Measurements from ENCODE around the gene MEF2B. TPM values are rescaled to one million over a fixed set of nuclear protein-coding genes. Genes with fewer than 3 reads are reported as not detected.

MEF2B gene
- total and polyA plus RNA-seq, 10 of the 15 experiments (the other 5 are each of a cell fraction or from before 2014, with no cell fraction given) = 0.09 to 33.0 (median 8.9) TPM

DNA sequence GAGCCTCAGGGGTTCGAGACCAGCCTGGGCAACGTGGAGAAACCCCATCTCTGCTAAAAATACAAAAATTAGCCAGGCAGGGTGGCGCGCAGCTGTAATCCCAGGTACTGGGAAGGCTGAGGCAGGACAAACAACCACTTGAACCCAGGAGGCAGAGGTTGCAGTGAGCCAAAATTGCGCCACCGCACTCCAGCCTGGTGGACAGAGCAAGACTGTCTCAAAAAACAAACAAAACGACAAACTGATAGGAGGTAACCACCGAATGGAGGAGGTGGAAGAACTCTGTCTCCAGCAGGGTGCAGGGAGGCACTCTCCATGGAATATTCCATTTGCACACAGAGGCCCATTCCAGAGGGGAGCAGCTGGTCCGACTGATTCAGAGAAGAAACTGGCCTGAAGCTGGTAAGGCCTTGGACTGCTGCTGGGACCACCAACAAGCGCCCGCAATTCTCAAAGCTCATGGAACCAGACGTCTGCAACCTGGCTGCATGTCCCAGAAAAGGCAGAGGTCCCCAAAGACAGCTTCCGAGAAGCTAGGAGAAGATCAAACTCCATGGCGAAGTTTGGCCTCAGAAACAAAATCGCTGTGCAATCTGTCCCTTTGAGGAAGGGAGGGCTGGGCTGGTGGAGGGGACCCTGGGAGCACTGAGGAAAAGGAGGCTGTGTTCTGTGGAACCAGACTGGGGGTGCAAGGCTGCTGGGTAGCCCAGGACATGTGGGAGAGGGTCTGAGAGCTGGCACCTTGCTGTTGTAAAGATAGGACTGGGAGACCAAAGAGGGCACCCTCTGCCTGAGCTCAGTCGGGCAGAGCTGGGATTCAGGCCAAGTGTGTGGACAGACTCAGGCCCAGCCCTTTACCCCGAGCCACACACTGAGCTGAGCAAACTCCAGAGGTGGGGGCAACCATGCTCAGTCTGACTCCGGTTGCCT lies 71.1 kb downstream of the MEF2B start:
- H2AFZ ChIP-seq (ENCODE audit: control insufficient read depth, low read depth, low read length) = no peak overlapping the region
- whole genome bisulfite sequencing (ENCODE audit: insufficient coverage, insufficient replicate concordance, low lambda C conversion rate, missing lambda C conversion rate) = 90% methylated on average over 18 of the region's 18 CpGs
- ChIA-PET SMC1A (ENCODE audit: uncharacterized antibody, unreplicated experiment) (no interaction called here), RAD21 (ENCODE audit: unreplicated experiment) (interaction anchor here (0.7 kb wide), 1 partner anchor 33 kb away, joined by 3 read pairs; no protein-coding TSS in a partner anchor), POLR2A (no interaction called here), CTCF (interaction anchor here (1.2 kb wide), 1 partner anchor 17 kb away, joined by 4 read pairs; no protein-coding TSS in a partner anchor)
- H3K4me1 ChIP-seq (ENCODE audit: control insufficient read depth, insufficient read depth, low read length) = no peaks in the 10 kb centered on the region
- no peaks in the 10 kb centered on the region for H3K27me3 ChIP-seq (replicated peaks in 1 of 2; ENCODE audit: control insufficient read depth in 2 of 2, insufficient read depth in 2 of 2, low read length in 1 of 2)
- H3K9me3 ChIP-seq (replicated peaks; ENCODE audit: control insufficient read depth, insufficient read depth, low read length) = no peaks in the 10 kb centered on the region
- 0 out of 2 replicates have a peak, but pooled peaks cover 3% of the 10 kb centered on the region for H4K20me1 ChIP-seq (ENCODE audit: control insufficient read depth, insufficient read depth)
- TF ChIP-seq NFYA (IDR thresholded peaks at IDR 0.05; ENCODE audit: borderline replicate concordance, low read depth, low read length) (no peak), TCF3 (IDR thresholded peaks at IDR 0.05; ENCODE audit: borderline replicate concordance, insufficient read depth, low read depth, low read length) (no peak), SIN3A (IDR thresholded peaks at IDR 0.05; ENCODE audit: low read depth, low read length) (no peak), SMARCA5 (IDR thresholded peaks at IDR 0.05) (no peak), BRCA1 (IDR thresholded peaks at IDR 0.05; ENCODE audit: low read depth, low read length) (no peak), EED (IDR thresholded peaks at IDR 0.05; ENCODE audit: low read depth) (no peak), IKZF2 (IDR thresholded peaks at IDR 0.05) (no peak), IRF4 (IDR thresholded peaks at IDR 0.05; ENCODE audit: low read depth, low read length) (no peak), RCOR1 (conservative IDR thresholded peaks at IDR 0.05; ENCODE audit: low read depth, low read length) (no peak), MTA3 (IDR thresholded peaks at IDR 0.05; ENCODE audit: borderline replicate concordance, low read length) (no peak), NR2C1 (IDR thresholded peaks at IDR 0.05) (no peak)
- TF ChIP-seq, protein P1, sequence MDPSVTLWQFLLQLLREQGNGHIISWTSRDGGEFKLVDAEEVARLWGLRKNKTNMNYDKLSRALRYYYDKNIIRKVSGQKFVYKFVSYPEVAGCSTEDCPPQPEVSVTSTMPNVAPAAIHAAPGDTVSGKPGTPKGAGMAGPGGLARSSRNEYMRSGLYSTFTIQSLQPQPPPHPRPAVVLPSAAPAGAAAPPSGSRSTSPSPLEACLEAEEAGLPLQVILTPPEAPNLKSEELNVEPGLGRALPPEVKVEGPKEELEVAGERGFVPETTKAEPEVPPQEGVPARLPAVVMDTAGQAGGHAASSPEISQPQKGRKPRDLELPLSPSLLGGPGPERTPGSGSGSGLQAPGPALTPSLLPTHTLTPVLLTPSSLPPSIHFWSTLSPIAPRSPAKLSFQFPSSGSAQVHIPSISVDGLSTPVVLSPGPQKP (IDR thresholded peaks at IDR 0.05; ENCODE audit: low read depth, low read length) = no peak
- TF ChIP-seq, protein P2, sequence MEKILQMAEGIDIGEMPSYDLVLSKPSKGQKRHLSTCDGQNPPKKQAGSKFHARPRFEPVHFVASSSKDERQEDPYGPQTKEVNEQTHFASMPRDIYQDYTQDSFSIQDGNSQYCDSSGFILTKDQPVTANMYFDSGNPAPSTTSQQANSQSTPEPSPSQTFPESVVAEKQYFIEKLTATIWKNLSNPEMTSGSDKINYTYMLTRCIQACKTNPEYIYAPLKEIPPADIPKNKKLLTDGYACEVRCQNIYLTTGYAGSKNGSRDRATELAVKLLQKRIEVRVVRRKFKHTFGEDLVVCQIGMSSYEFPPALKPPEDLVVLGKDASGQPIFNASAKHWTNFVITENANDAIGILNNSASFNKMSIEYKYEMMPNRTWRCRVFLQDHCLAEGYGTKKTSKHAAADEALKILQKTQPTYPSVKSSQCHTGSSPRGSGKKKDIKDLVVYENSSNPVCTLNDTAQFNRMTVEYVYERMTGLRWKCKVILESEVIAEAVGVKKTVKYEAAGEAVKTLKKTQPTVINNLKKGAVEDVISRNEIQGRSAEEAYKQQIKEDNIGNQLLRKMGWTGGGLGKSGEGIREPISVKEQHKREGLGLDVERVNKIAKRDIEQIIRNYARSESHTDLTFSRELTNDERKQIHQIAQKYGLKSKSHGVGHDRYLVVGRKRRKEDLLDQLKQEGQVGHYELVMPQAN (conservative IDR thresholded peaks at IDR 0.05) = no peak
- H3K36me3 ChIP-seq (ENCODE audit: control insufficient read depth in 2 of 2, insufficient read depth in 2 of 2, low read length in 1 of 2) = peaks cover 0 to 5% of the 10 kb centered on the region in 2 experiments; a peak in 2 of 4 replicates
- no peak overlapping the region for H3K27ac ChIP-seq (ENCODE audit: control insufficient read depth, insufficient read depth)
- no peak overlapping the region for H3K9ac ChIP-seq (ENCODE audit: control insufficient read depth, insufficient read depth, low read length)
- DNase-seq (ENCODE audit: low read depth, low spot score) (no peak), FAIRE-seq (no peak), ATAC-seq (no peak)
- H3K79me2 ChIP-seq (ENCODE audit: control insufficient read depth, insufficient read depth, low read length) = no peaks in the 10 kb centered on the region
- no peak overlapping the region for H3K4me3 ChIP-seq
- BruUV-seq (replicated peaks) = no TSS peak
- no peak overlapping the region for H3K4me2 ChIP-seq (ENCODE audit: control insufficient read depth, insufficient read depth)
- in situ Hi-C loops (cut with MboI) = no loop called here
- intact Hi-C loops (cut with micrococcal nuclease; ENCODE audit: unreplicated experiment) = no loop called here
